Measurements from ENCODE around the gene PLEKHA4. TPM values are rescaled to one million over a fixed set of nuclear protein-coding genes. Genes with fewer than 3 reads are reported as not detected.

PLEKHA4 gene
- total and polyA plus RNA-seq, 9 of the 15 experiments (the other 6 are each of a cell fraction or from before 2014, with no cell fraction given): 0.07 to 30.8 (median 11.4) TPM

DNA sequence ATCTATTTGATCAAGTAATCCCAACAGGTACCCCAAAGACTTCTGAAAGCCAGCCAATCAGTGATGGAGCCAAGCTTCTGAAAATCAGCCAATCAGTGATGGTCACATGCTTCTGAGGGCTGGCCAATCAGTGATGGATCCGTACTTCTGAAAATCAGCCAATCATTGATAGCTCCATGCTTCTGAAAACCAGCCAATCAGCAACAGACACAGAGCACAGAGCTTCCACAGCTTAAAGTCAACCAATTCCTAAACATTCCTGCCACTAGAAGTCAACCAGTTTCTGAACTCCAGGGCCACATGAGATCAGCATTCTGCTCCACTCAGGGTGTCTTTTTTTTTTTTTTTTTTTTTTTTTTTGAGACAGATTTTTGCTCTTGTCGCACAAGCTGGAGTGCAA, 23.9 kb downstream of the PLEKHA4 start (continued):
- TF ChIP-seq, protein P1, sequence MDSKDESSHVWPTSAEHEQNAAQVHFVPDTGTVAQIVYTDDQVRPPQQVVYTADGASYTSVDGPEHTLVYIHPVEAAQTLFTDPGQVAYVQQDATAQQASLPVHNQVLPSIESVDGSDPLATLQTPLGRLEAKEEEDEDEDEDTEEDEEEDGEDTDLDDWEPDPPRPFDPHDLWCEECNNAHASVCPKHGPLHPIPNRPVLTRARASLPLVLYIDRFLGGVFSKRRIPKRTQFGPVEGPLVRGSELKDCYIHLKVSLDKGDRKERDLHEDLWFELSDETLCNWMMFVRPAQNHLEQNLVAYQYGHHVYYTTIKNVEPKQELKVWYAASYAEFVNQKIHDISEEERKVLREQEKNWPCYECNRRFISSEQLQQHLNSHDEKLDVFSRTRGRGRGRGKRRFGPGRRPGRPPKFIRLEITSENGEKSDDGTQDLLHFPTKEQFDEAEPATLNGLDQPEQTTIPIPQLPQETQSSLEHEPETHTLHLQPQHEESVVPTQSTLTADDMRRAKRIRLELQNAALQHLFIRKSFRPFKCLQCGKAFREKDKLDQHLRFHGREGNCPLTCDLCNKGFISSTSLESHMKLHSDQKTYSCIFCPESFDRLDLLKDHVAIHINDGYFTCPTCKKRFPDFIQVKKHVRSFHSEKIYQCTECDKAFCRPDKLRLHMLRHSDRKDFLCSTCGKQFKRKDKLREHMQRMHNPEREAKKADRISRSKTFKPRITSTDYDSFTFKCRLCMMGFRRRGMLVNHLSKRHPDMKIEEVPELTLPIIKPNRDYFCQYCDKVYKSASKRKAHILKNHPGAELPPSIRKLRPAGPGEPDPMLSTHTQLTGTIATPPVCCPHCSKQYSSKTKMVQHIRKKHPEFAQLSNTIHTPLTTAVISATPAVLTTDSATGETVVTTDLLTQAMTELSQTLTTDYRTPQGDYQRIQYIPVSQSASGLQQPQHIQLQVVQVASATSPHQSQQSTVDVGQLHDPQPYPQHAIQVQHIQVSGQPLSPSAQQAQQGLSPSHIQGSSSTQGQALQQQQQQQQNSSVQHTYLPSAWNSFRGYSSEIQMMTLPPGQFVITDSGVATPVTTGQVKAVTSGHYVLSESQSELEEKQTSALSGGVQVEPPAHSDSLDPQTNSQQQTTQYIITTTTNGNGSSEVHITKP (IDR thresholded peaks at IDR 0.05; ENCODE audit: partially characterized antibody): no peak
- TF ChIP-seq CC2D1A (IDR thresholded peaks at IDR 0.05): peak; percentile 85; the same call in 1 of the 2 replicates
- peak; percentile 70 for TF ChIP-seq TEAD4 (IDR thresholded peaks at IDR 0.05; ENCODE audit: low read length)
- no peak for TF ChIP-seq TEAD4 (CRISPR knock-in tag; IDR thresholded peaks at IDR 0.05; ENCODE audit: borderline replicate concordance)
- no peak for TF ChIP-seq ZNF785 (CRISPR knock-in tag; IDR thresholded peaks at IDR 0.05)
- TF ChIP-seq NFYB (IDR thresholded peaks at IDR 0.05; ENCODE audit: extremely low read depth, insufficient read length): peak; percentile 63
- TF ChIP-seq, protein P2, sequence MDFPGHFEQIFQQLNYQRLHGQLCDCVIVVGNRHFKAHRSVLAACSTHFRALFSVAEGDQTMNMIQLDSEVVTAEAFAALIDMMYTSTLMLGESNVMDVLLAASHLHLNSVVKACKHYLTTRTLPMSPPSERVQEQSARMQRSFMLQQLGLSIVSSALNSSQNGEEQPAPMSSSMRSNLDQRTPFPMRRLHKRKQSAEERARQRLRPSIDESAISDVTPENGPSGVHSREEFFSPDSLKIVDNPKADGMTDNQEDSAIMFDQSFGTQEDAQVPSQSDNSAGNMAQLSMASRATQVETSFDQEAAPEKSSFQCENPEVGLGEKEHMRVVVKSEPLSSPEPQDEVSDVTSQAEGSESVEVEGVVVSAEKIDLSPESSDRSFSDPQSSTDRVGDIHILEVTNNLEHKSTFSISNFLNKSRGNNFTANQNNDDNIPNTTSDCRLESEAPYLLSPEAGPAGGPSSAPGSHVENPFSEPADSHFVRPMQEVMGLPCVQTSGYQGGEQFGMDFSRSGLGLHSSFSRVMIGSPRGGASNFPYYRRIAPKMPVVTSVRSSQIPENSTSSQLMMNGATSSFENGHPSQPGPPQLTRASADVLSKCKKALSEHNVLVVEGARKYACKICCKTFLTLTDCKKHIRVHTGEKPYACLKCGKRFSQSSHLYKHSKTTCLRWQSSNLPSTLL (IDR thresholded peaks at IDR 0.05): peak; percentile 82
